HG03354 (cell line): Measurements from ENCODE around the gene TSR3.

Experiments
- ATAC-seq: cut with Tn5 transposase; IDR thresholded peaks from one replicate; pipeline ENCODE4 v1.9.1; 2021; ENCODE audit warnings: mild to moderate bottlenecking; ENCODE audit not compliant: unreplicated experiment, poor library complexity, severe bottlenecking

Gene TSR3

DNA sequence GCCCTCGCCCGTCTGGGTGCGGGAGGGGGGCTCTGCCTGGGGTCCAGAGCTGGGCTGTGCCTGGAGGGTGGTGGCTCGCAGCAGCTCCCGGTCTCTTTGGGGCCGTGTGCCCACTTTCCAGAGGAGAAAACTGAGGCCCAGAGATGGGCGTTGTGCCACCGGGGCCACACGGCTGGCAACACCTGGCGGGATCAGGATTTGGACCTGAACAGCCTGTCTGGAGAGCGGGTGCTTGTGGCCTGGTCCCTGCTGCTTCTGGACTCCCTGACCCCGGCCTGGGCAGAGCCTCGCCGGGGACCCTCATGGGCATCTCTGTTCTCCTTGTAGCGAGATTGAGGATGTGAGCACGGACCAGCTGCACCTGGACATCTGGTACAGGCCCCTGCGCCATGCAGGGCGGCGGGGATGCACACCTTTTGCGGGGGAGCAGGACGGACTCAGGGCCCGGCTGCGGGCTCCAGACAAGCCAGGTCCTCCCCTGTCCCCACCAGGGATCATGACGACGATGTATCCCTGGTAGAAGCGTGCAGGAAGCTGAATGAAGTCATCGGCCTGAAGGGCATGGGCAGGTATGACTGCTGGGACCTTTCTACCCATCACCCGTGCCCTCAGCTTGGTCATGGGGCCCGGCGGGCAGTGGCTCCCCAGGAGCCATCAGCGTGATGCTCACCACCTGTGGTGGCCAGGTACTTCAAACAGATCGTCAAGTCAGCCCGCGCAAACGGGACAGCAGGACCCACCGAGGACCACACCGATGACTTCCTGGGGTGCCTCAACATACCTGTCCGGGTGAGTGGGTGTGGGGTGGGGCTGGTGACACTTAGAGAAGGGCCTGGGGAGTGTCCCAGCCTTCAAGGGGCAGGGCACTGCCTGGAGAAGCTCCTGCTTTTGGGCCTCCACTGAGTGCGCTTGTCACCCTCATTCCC, 9.9 kb downstream of the TSR3 start:
- no peak for ATAC-seq

DNA sequence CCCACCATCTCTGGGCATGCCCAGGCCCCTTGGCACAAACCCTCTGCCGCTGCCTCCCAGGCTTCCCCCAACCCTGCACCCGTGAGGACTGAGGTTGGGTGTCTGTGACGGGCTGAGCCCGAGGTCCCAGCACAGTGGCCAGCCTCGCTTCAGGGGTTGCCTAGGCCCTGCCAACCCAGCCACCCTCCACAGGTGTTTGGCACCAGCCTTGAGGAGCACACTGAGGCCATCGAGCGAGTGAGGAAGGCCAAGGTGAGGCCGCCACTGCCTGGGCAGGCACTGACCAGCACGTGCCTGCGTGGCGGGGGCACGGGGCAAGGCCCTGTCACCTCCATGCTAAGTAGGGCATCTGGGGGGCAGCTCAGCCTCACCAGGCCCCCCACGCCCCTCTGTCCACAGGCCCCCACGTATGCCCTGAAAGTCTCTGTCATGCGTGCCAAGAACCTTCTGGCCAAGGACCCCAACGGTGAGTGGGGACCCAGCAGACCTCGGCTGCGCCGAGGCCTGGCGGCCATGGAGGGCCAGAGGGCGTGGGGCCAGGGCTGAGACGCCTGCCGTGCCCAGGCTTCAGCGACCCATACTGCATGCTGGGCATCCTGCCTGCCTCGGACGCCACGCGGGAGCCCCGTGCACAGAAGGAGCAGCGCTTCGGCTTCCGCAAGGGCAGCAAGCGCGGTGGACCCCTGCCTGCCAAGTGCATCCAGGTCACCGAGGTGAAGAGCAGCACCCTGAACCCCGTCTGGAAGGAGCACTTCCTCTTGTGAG, 10.8 kb downstream of the TSR3 start:
- no peak for ATAC-seq

DNA sequence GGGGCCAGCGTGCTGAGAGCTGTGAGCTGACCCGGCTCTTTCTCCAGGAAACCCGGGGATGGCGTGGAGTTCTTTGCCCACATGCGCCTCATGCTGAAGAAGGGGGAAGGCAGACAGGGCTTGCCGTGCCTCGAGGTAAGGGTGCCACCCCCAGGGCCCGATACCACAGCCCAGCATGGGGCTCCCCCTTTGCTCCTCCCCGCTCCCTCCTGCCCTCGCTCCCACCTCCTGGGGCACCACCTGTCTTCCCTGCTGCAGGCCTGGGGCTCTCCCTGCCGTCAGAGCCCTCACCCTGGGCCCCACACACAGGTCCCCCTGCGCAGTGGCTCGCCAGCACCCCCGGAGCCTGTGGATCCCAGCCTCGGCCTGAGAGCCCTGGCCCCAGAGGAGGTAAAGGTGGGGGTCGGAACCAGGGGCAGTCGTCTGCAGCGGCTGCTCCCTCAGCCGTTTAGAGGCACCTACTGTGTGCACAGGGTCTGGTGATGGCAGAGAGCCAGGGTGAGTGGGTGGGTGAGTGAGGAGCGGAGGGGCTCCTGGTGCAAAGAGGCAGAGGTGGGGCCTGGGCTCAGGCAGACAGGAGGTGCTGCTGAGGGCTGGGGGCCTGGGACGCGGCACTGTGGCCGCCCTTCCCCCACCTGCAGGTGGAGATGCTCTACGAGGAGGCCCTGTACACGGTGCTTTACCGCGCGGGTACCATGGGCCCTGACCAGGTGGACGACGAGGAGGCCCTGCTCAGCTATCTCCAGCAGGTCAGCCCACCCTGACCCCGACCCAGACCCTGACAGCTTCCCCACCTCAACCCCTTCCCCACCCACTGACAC, 12.6 kb downstream of the TSR3 start:
- ATAC-seq, result no peak

DNA sequence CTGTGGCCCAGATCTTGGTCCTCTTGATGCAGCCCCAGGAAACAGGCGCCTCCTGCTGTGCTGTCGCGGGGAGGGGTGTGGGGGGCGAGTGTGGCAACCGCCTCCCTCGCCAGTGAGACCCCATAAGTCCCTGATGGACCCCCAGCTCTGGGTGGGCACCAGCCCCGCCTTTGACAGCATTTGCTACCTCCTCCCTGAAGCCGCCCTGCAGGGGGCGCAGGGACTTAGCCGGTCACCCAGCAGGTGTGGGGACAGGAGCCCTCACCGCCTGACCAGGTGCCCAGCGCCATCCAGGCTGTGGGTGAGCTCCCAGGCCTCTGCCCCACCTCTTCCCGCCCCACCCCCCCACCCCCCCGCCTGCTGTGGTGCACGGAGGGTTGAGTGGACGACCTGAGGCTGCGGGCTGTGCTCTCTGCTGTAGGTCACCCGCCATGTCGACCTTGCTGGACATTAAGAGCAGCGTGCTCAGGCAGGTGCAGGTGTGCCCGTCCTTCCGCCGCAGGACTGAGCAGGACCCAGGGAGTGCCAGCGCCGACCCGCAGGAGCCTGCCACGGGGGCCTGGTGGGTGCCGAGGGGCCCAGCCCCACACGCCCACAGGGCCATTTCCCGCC, 13.5 kb downstream of the TSR3 start:
- ATAC-seq, result no peak

DNA sequence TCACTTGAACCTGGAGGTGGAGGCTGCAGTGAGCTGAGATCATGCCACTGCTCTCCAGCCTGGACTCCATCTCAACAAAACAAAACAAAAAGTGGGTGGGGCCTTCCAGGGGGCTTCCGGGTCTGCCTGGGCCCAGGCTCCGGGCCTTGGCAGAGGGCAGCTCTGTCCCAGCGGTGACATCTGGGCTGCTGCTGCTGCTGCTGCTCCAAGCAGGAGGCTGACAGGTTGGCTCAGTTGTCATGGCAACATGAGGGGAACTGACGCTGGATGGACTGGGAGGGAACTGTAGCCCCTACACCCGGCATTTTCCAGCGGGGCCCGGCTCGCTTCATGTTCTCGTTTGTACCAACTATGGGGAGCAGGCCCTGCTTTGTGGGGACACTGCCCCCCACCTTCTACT, 14.2 kb downstream of the TSR3 start:
- ATAC-seq, result no peak

DNA sequence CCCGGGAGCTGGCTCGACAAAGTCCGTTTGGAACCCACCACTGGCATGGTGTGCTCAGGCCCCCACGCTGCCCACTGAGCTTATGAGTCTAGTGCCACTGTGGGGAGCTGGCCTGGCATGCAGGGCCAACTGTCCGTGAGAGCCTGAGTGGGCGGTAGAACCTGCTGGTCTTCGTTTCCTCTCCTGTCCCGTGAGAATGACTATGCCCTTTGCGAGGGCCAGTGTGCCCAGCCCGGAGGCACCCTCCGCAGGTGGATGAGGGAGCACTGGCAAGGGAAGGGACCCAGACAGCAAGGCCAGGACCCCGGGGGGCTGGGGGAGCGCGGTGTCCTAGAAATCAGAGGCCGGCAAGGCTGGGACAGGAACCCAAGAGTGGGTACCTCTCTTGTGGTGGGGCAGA, 15.1 kb downstream of the TSR3 start:
- no peak for ATAC-seq

DNA sequence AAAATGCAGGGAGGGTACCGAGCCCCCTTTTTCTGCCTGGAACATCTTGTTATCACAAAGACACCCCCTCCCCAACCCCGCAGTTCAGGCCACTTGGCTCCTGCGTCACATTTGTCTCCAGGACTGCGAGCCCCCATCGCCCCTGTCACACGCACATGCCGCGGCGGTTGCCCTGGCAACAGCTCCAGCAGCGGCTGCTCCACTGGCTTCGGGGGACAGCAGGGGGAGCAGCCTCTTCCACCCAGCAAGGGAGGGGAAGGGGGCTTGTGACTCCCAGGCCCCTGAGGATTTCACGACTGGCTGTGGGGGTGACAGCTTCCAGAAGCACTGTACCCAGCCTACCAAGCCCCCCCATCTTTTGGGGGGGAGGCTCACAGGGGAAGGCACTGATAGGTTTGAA, 15.7 kb downstream of the TSR3 start:
- no peak for ATAC-seq

DNA sequence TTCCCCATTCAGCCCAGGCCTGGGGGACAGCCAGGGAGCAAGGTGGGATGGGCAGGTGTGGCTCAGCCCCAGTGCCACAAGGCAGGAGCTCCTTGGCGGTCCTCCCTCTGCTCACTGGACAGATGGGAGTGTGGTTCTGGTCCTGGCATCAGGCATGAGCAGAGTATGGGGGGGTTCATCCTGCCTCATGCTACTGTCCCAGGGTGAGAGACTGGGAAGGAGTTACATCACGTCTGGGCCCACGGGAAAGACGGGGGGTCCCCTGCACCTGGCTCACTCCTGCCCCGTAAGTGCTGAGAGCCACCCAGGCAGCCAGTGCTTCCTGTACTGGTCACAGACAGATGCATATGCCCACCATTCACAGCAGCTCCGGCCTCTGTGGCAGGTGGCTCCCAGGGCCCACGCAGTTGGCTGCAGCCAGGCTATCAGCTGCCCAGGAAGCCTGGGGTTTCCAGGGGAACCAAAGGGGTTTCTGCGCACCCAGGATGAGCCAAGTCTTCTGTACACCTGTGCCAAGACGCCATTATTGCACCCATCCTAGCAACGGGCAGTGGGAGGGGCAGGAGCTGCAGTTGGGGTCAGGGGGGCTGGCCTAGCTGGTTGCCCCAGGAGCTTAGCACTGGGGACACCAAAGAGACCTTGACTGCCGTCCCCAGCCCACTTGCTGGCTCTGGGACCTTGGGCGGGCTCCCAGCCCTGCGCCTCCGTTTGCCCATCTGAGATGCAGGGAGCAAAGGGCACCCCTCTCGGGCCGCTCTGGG, 16.3 kb downstream of the TSR3 start:
- ATAC-seq, result no peak

DNA sequence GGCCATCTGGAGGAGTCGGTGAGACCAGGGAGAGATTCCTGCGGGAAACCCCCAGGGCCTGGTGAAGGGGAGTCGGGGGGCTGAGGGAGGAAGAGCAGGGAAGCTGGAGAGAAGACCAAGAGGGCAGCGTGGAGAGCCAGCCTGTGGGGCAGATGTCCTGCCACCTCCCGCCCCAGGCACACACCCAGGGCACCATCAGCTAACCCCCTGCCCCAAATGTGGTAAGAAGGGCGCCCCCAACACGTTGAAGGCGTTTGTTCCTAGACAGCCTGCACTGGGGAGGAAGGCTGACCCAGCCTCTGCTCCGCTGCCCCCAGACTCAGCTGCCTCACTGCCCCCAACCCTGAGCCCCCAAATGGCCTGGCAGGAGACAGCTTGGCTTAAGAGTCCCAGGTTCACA, 16.9 kb downstream of the TSR3 start:
- ATAC-seq, result no peak

DNA sequence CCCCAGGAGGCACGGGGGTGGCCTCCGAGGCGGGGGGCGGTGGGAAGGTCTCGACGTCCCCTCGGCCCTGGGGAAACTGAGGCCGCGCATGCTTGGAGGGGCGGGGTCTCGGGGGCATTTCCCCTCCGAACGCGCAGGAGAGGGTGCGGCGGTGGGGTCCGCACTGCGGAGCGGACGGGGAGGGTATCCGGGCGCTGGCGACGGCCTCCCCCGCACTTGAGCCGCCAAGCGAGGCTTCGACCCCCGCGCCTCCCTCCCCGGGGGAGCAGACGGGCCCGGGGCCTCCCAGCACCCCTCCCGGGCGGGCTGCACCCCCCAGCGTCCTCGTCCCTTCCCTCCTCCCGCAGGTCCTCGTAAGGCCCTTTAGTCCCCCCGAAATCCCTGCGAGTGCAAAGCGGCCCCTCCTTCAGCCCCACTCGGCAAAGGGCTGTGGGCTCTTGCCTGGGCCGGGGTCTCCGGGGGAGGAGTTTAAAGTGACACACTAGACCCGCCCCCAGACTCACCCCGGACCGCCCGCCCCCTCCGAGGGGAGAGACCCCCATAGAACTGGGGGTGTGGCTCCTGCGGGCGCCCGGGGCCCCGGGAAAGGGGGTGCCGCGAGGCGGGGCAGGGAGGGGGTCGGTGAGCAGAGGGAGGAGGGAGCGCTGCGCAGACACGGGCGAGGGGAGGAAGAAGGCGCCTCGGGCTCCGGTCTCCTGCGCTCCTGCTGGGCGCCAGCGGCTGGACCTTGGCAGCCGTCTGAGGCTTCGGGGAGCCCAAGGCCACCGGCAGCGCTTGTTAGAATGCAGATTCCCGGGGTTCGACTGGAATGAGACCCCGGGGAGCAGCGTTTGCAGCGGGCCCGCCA, 17.6 kb downstream of the TSR3 start:
- no peak for ATAC-seq

DNA sequence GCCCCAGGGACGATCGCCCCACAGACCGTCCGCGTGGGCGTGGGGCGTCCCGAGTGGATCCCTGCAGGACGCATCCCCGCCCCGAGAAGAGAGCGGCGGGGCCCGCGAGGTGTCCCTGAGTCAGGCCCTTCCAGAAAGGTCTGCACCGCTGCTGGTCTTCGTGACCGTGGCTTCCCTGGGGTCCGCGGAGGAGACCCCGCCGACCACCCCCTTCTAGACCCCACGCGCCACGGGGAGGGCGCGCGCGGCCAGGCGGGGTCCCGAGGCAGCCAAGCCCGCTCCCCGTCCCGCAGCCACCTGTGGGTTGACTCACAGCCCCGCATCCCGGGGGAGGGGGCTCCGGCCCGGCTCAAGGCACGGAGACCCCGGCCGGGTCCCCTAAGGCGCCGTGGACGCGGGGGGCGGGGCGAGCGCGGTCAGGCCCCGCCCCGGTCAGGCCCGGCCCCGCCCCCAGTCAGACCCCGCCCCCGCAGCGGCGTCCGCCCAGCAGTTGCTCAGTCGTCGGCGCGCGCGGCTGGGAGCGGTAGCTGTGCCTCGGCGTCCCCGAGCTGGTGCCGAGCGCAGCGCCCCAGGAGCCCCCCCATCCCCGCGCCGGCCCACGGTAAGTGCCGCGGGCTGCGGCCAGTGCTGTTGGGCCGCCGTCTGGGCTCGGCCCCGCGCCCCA, 18.4 kb downstream of the TSR3 start, which contains the start of gene BAIAP3:
Gene BAIAP3 (plus strand): TSS at position 497 of the 664 bp plus-strand sequence. CDS start 4,905 bp downstream, outside the sequence.
- no peak for ATAC-seq

DNA sequence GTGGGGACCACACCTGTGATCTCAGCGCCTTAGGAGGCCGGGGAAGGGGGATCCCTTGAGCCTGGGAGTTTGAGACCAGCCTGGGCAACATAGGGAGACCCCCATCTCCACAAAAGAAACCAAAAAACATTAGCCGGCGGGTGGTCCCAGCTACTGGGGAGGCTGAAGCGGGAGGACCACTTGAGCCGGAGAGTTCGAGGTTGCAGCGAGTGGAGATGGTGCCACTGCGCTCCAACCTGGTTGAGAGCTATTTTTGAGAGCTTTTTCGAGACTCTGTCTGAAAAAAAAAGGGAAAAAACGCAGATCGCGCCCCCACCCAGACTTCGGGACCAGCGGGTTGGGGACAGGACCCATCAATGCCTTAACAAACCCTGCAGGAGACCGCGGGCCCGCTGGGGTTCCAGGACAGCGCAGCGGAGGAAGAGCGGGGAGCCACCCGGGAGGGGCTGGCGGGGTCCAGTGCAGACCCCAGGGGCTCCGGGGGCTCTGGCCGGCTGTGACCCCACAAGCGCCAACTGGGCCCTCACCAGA, 19.0 kb downstream of the TSR3 start:
- ATAC-seq, result no peak

DNA sequence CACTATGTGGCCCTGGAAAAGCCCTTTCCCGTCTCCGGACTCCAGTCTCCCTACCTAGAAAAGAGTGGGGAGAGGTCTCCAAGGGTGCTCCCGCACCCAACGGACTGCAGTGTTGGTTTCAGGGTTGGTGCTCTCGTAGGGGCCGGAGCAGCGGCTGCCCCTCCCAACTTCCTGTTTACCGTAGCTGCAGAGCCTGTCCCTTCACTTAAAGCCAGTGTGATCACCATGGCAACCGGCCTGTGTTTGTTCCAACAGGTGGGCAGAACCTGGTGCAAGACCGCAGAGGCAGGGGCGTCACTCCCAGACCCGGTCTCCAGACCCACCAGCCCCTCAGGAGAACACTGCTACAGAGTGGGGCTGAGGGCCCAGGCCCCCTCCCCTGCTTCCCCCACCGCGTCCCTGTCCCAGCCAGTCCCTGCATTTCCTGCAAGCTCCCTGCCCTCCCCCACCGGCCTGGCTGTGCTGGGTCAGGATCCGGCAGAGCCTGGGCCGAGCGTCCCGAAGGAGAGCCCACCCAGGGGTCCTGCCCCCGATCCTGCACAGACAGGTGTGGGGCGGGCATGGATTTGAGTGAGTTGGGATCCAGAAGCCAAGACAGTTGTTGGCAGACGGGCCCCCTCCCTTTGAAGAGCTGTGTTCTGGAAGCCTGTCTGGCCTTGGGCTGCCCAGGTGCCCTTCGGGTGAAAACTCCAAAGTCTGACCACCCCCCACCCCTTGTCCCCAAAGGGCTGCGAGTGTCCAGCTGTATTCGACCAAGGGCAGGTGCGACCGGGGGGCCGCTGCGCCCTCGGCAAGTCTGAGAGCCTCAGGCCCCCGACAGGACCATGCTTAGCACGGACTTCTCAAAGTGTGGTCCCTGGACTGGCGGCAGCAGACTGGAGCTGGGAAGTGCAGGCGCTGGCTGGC, 19.7 kb downstream of the TSR3 start:
- peak; percentile 68 for ATAC-seq

DNA sequence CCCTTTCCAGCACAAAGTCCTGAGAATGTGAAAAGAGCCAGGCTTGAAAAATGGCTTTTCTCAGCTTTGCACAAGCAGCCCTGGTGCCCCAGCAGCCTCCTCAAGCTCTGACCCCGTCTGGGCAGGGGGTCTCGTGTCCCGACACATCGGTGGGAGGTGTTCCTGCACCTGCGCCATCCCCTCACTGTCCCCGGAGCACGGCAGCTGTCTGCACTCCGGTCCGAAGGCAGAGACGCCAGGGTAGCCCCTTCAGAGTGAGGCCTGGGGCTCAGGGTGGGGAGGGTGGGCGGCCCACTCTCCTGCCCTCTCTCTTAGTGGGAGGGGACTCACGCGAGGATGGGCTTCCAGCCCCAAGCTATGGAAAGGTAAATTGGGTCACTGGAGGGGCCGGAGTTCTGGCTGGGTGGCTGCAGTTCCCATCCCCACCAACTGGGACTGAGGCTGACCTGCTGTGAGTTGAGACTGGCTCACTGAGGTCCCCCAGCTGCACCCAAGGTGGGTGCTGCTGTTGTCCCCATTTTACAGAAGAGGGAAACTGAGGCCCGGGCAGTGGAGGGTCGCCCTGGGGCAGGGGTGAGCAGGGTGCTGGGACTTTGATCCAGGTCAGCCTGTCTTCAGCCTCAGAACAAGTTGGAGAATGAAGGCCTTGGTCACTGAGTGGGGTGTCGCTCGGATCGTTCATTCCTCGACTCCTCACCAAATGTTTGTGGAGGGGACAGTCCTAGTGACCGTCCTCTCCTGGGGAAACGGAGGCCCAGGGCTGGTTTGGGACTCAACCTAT, 20.6 kb downstream of the TSR3 start:
- no peak for ATAC-seq

DNA sequence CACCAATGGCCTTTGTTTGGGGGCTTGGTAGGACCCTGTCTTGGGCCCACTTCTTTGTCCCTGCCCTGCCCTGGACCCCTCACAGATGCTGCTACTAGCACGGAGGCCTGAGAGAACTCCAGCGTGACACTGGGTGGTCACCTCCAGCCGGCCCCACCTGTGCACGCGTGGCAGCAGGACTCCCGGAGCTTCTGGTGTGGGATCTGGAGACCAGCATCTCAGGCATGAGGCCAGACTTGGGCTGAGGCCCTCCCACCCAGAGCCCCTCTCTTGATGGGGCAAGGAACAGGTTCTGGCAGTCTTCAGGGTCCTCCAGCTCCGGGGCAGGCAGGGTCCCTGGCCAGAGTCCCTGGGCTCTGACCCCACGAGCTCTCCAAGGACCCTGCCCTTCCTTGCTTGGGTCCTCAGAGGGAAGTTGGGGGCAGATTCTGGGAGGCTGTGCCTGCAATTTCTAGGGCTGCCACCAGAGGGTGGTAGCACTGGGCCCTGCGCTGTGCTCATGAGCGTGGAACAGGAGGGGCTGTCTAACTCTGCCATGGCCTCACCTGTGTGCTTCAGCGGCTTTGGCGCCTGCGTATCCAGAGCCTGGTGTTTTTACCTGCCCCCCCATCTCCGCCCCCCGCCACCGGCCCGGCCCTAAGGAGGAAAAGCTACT, 21.3 kb downstream of the TSR3 start:
- no peak for ATAC-seq
